ENCODE data around the gene USP2. TPM values are rescaled to one million over a fixed set of nuclear protein-coding genes. Genes with fewer than 3 reads are reported as not detected.

Gene USP2
- total and polyA plus RNA-seq, 2 of the 8 experiments (the other 6 are each of a cell fraction or from before 2014, with no cell fraction given) = 2.2 to 6.9 TPM

DNA sequence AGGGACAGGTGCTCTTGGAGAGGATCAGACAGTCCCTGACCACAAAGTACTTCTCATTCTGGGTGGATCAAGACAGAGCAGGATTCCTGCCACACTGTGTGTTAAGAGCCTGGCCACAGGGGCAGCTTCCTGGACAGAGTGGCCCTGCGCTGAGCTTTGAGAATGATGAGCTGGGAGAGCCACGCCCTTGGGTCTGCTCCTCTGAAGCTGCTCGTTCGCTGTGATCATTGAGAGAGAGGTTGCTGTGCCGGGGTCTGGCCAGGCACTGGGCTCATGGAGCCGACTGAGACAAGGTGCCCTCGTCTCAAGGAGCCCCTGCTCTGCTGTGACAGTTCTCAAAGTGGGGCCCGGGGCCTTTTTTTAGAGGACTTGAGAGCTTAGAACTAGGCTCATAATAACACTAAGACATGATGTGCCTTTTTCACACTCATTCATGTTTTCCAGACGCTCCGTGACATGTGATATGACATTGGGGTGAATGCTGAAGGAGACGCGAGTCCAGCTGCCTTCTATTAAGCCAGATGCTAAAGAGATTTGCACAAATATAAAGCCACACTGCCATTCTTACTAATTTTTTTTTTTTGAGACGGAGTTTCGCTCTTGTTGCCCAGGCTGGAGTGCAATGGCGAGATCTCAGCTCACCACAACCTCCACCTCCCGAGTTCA, 33.4 kb downstream of the USP2 start:
- H2AFZ ChIP-seq (ENCODE audit: low read length) = no peak overlapping the region
- H3K4ac ChIP-seq (replicated peaks; ENCODE audit: insufficient read length, low read depth, low read length) = no peak overlapping the region
- H3K4me3 ChIP-seq (ENCODE audit: extremely low read depth in 1 of 4, insufficient read depth in 2 of 4, low read depth in 3 of 4, low read length in 4 of 4) = no peak overlapping the region
- no peak overlapping the region for H3K4me2 ChIP-seq (ENCODE audit: insufficient read depth in 1 of 2, low read depth in 2 of 2, low read length in 2 of 2)
- H3K36me3 ChIP-seq (ENCODE audit: control insufficient read depth in 2 of 4, insufficient read depth in 4 of 4, low read length in 3 of 4) = no peaks in the 10 kb centered on the region
- H2BK120ac ChIP-seq (replicated peaks; ENCODE audit: low read depth, low read length) = no peak overlapping the region
- no peak overlapping the region for H2BK15ac ChIP-seq (ENCODE audit: low read length)
- ChIA-PET POLR2A (ENCODE audit: partially characterized antibody) (interaction anchor here (0.6 to 1.1 kb wide), 3 partner anchors 25 to 198 kb away, joined by 3 read pairs; no protein-coding TSS in a partner anchor), CTCF (ENCODE audit: partially characterized antibody) (interaction anchor here (0.6 to 20.0 kb wide), 9 partner anchors 8 to 225 kb away, joined by 3 to 463 read pairs (median 5); partner anchors contain the start of genes MCAM and USP2)
- H3K4me1 ChIP-seq (replicated peaks in 1 of 4; ENCODE audit: control insufficient read depth in 3 of 4, insufficient read depth in 4 of 4, low read length in 3 of 4) = peaks cover 0 to 2% (median under 1%) of the 10 kb centered on the region in 4 experiments; a peak in 5 of 7 replicates
- no peaks in the 10 kb centered on the region for H3K9me3 ChIP-seq (ENCODE audit: insufficient read depth in 2 of 2, low read depth in 1 of 2, low read length in 1 of 2)
- FAIRE-seq (no peak), DNase-seq (ENCODE audit: low read depth in 1 of 2, low spot score in 2 of 2) (no peak)
- no peak overlapping the region for H3K23ac ChIP-seq (ENCODE audit: insufficient read length)
- H3K27ac ChIP-seq (ENCODE audit: low read depth, low read length) = no peak overlapping the region
- H2BK12ac ChIP-seq (ENCODE audit: low read depth, low read length) = no peak overlapping the region
- 80% methylated on average over 16 of the region's 16 CpGs; no CpG with 5 or more reads in 1 of the 2 experiments for WGBS, 2 experiments (ENCODE audit: extremely low coverage in 1 of 2, insufficient coverage in 1 of 2, insufficient read length in 1 of 2, insufficient replicate concordance in 2 of 2, low coverage in 1 of 2, low lambda C conversion rate in 2 of 2, missing lambda C conversion rate in 1 of 2)
- H4K8ac ChIP-seq (ENCODE audit: extremely low read depth, insufficient read depth, low read length) = no peak overlapping the region
- H3K9ac ChIP-seq (replicated peaks in 1 of 4; ENCODE audit: extremely low read depth in 1 of 4, low read depth in 3 of 4, low read length in 3 of 4) = no peak overlapping the region
- no peaks in the 10 kb centered on the region; the same call in 1 of the 2 replicates for H3K79me1 ChIP-seq (ENCODE audit: low read depth, low read length)
- no peak overlapping the region for H2BK5ac ChIP-seq (ENCODE audit: low read depth, low read length)
- H3K23me2 ChIP-seq (ENCODE audit: low read depth, low read length) = no peaks in the 10 kb centered on the region
- H3K27me3 ChIP-seq (replicated peaks in 1 of 4; ENCODE audit: control insufficient read depth in 3 of 4, extremely low read depth in 1 of 4, insufficient read depth in 3 of 4, low read length in 3 of 4) = peaks cover 0 to 4% (median 0%) of the 10 kb centered on the region in 4 experiments; a peak in 1 of 7 replicates
- no peak overlapping the region for H3K14ac ChIP-seq (ENCODE audit: insufficient read length)
- no peak overlapping the region for H3K56ac ChIP-seq (replicated peaks; ENCODE audit: insufficient read length, low read depth, low read length)
- no peaks in the 10 kb centered on the region for H3K79me2 ChIP-seq (ENCODE audit: control insufficient read depth in 1 of 2, insufficient read depth in 2 of 2, low read length in 2 of 2)
- no peak overlapping the region for H4K91ac ChIP-seq (replicated peaks; ENCODE audit: insufficient read length, low read length)
- H3K18ac ChIP-seq (ENCODE audit: extremely low read depth, low read length) = no peak overlapping the region
- no peak overlapping the region for H2AK5ac ChIP-seq (ENCODE audit: low read depth, low read length)
- H2BK20ac ChIP-seq (ENCODE audit: low read length) = no peak overlapping the region
- H4K5ac ChIP-seq (ENCODE audit: insufficient read length, low read depth, low read length) = no peak overlapping the region
- H4K20me1 ChIP-seq (replicated peaks in 1 of 2; ENCODE audit: control insufficient read depth in 1 of 2, insufficient read depth in 2 of 2, low read length in 2 of 2) = no peaks in the 10 kb centered on the region
- TF ChIP-seq BCL11A (IDR thresholded peaks at IDR 0.05; ENCODE audit: low read depth in 2 of 2, low read length in 2 of 2) = no peak
- no peak for TF ChIP-seq MAFK (IDR thresholded peaks at IDR 0.05; ENCODE audit: low read depth, low read length)
- TF ChIP-seq CTBP2 (IDR thresholded peaks at IDR 0.05; ENCODE audit: borderline replicate concordance, insufficient read depth, insufficient read length, low read length) = no peak
- TF ChIP-seq MAX (IDR thresholded peaks at IDR 0.05) = no peak
- TF ChIP-seq SP4 (IDR thresholded peaks at IDR 0.05; ENCODE audit: low read length) = no peak
- TF ChIP-seq BRCA1 (IDR thresholded peaks at IDR 0.05; ENCODE audit: low read depth, low read length) = no peak
- TF ChIP-seq SIN3A (conservative IDR thresholded peaks at IDR 0.05 in 1 of 2, IDR thresholded peaks at IDR 0.05 in 1 of 2; ENCODE audit: low read depth in 1 of 2, low read length in 2 of 2) = no peak
- TF ChIP-seq TAF7 (optimal IDR thresholded peaks at IDR 0.05; ENCODE audit: borderline replicate concordance, low read depth, low read length) = no peak
- no peak for TF ChIP-seq RBBP5 (IDR thresholded peaks at IDR 0.05; ENCODE audit: borderline replicate concordance, low read depth, low read length)
